Occipital lobe (tissue), 3 donors: ENCODE results near the gene LZTR1. TPM values are rescaled to one million over a fixed set of nuclear protein-coding genes. Genes with fewer than 3 reads are reported as not detected.
"Not testable (repeated sequence)": the region's sequence is repeated elsewhere in the genome, so short reads cannot be mapped to it uniquely, and the experiment has no call there.

Experiments
- DNase-seq: peaks from one replicate; lab custom pipeline; 2025; lab: John Stamatoyannopoulos, UW
- small RNA-seq: library from RNA; depleted of rRNA; stranded (forward); fragments of <200 nt; gene quantifications from one replicate; pipeline ENCODE3, GENCODE V24; 2014
- total RNA-seq: library from RNA; depleted of rRNA; stranded (reverse); fragments of >200 nt; gene quantifications from one replicate; pipeline ENCODE4 v1.2.3, GENCODE V29; 2014

The LZTR1 gene
- total RNA-seq, 1 donor from 2014 or later, result 49.3 TPM

GRCh38 chr22:21032037-21032867 is 50.2 kb downstream of the LZTR1 start, which contains the start of gene SLC7A4:
TSS of gene SLC7A4 (minus strand) at chr22:21032561. CDS start at chr22:21031812, 749 bp downstream.
- no peak for DNase-seq

GRCh38 chr22:21032868-21033688 is 51.0 kb downstream of the LZTR1 start:
- DNase-seq, result no peak

DNA sequence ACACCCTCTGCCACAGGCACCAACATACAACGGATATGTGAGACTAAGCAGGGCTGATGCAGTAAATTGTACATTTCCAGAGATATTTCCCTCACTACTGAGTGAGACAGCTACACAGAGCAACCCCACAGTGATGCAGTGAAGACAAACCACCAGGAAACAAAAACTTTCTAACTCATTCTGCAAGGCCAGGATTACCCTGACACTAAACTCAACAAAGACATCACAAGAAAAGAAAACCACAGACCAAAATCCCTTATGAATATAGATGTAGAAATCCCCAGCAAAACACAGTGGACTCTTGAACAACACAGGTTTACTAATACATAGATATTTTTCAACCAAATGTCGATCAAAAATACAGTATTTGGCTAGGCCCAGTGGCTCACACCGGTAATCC is 51.8 kb downstream of the LZTR1 start:
- DNase-seq, result no peak

- DNase-seq, result no peak
Observed at GRCh38 chr22:21034989-21035388, 52.9 kb downstream of the LZTR1 start.

DNA sequence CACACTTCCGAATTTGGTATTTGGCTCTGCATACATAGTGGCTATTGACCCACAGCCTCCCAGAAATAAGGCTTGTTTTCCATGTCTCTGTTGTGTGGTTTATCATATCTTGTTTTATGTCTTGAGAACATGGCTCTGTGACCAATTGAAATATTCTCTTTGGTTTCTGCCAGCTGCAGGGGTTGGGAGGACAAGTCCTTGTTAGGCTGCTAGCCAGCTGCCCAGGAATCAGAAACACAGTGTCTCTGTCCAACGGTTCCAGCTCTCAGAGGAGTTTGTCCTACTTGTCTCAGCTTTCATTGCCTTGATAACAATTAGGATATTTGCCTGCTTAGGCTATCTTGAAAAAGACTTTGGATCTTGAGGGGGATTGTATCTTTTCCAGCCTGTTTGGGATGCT is 56.3 kb downstream of the LZTR1 start:
- no peak for DNase-seq

- DNase-seq, result not testable (repeated sequence)
Observed at GRCh38 chr22:21039158-21039557, 57.1 kb downstream of the LZTR1 start.

DNA sequence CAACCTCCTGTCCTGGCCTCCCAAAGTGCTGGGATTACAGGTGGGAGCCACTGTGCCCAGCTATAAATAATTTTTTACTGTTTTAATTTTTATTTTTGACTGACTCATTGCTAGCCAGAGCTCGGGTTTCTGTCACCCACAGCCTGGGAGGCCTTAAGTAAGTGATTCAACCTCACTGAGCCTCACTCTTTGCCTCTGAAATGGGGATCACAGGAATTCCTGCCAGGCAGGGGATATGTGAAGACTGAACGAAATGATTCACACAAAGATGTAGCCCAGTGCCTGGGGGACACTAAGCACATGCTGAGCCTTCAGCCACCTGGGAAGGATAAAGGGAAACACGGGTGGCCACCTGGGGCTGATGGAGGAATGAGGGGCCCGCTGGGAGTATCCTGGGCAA is 59.8 kb downstream of the LZTR1 start:
- no peak for DNase-seq

GRCh38 chr22:21042978-21043859 is 61.1 kb downstream of the LZTR1 start:
- no peak for DNase-seq

DNA sequence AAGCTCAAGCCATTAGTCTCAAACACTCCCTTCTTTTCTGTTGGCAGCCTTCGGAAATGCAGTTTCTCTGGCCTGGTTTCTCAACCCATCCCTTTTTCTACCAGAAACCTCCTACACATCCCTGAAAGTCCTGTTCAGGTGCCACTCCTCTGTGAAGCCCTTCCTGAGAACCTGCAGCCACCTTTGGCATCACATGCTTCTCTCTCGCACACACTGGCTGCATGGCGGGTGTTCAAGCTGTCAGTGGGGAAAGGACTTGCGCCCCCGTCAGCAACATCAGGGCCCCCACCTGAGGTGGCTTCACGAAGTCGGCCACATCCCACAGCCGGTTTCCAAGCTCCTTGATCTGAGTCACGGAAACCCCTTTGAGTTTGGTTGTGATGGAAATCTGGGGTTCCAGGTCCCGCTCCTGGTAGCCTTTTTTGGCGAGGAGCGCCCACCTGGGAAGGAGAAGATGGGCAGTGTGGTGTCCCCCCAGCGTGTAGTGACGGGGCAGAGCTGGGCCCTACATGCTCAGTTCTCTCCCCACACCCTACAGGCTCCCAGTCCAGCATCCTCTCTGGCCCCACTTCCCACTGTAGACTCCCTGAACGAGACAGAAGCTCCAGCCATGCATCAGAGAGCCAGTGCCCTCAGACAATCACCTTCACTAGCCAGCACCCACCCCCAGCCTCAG is 61.9 kb downstream of the LZTR1 start:
- no peak for DNase-seq

GRCh38 chr22:21044931-21045584 is 63.0 kb downstream of the LZTR1 start:
- peak; percentile 47 for DNase-seq

DNA sequence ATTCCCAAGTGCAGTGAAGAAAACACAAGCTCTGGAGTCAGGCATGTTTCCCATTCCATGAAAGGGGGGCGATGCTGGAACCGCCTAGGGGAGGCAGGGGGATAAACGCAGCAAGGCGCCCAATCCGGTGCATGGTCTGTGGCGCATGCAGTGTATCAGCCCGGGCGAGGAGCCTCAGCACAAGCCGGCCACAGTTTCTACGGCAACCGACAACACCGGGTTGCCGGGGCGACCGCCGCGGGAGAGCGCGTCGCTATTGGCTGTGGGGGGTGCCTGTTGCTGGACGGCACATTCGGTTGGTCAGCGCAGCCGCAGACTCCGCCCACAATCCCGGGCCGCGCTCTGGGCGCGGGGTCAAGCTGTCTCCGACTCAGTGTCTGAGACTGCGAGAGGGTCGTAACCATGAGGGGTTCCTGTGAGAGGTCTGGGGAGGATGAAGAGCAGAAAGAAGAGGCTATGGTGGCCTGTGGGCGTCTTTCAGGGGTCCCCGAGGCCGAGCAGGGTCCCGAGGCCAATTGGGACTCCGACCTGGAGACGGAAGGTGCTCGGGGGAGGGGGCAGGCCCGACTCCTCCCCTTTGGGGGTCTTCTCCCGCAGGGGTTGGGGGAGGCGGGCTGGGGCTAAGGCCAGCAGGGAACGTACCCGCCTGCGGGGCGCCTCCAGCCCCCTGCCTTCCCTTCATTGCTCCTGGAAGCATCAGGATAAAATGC is 63.6 kb downstream of the LZTR1 start, which contains the start of gene LRRC74B:
LRRC74B (plus strand) TSS at position 362 of the 710 bp plus-strand sequence; CDS start at position 403, 41 bp downstream.
- peak; percentile 81 for DNase-seq

DNA sequence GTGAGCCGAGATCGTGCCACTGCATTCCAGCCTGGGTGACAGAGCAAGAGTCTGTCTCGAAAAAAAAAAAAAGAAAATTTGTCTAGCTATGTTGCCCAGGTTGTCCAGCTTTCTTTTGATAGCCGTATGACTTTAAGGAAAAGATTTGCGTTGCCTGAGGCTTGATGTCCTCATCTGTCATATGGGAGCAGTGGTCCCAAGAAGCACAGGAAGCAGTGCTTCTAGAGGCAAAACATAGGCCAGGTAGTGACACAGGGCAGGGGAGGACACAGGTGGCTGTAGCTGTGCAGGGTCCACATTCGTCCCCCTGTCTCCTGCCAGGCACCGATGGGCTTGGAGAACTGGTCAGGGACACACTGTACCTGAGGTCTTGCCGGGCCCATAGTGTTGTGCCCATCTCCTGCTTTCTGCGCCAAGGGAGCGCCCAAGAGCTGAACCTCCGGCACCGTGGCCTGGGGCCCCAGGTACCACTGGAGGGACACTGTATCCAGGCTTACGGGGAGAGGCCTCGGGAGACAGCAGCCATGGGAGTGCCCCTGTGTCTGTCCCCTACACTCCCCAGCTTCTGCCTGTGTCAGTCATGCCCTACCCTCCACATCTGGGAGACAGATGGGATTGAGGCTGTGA is 65.1 kb downstream of the LZTR1 start:
- no peak for DNase-seq

DNA sequence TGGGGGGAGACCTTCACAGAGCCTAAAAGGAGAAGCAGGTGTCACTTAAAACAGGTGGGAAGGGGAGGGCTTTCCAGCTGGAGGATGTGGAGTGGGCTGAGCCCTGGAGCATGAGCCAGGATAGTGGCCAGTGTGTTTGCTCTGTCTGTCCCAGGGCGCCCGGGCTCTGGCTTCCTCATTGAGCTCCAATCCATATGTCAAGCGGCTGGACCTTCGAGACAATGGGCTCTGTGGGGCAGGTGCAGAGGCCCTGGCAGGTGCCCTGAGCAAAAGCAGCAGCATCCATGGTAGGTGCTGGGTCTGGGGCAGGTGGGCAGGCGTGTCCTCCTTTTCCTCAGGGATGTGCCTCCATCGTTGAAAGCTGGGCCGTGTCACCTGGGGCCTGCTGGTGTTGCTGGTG is 65.6 kb downstream of the LZTR1 start:
- no peak for DNase-seq

DNA sequence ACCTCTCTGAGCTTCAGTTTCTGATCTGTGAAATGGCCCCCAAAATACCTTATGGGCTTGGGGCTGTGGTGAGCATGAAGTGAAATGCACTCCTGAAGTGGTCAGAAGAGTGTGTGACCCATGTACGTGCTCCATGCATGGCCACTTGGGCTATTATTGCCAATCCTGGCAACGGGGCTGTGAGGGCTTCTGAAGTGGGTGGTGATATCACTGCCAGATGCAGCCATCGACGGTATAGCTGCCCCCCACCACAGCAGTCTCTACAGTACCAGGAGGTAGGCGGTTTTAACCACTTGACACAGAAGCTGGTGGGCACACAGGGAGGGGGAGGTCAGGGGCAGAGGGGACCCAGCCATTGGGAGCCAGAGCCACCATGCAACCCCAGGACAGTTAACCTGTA is 66.4 kb downstream of the LZTR1 start:
- not testable (repeated sequence) for DNase-seq

Small RNAs within 50 kb of the gene (small RNA-seq; reads per million reads assigned to genes)
- gene MIR649, result not detected

Other genes starting within 250 kb of the LZTR1 start
- gene SERPIND1, start 208.2 kb upstream of the LZTR1 start, total RNA-seq, result 2.7 TPM
- gene PI4KA, start 123.5 kb upstream of the LZTR1 start, total RNA-seq, result 41.6 TPM
- 6.1 TPM for gene SNAP29, start 123.3 kb upstream of the LZTR1 start, total RNA-seq
- 58.3 TPM for gene CRKL, start 64.9 kb upstream of the LZTR1 start, total RNA-seq
- gene AIFM3, start 15.0 kb upstream of the LZTR1 start, total RNA-seq, result 4.2 TPM
- 21.8 TPM for gene THAP7, start 19.8 kb downstream of the LZTR1 start, total RNA-seq
- not detected for gene P2RX6, start 32.9 kb downstream of the LZTR1 start, total RNA-seq
- 1.4 TPM for gene SLC7A4, start 50.3 kb downstream of the LZTR1 start, total RNA-seq
- not detected for gene LRRC74B, start 63.6 kb downstream of the LZTR1 start, total RNA-seq